ENCODE results near the gene LAMA3.
A peak's percentile ranks its signal among the peaks of the same experiment; 100 is the strongest.

The LAMA3 gene

DNA sequence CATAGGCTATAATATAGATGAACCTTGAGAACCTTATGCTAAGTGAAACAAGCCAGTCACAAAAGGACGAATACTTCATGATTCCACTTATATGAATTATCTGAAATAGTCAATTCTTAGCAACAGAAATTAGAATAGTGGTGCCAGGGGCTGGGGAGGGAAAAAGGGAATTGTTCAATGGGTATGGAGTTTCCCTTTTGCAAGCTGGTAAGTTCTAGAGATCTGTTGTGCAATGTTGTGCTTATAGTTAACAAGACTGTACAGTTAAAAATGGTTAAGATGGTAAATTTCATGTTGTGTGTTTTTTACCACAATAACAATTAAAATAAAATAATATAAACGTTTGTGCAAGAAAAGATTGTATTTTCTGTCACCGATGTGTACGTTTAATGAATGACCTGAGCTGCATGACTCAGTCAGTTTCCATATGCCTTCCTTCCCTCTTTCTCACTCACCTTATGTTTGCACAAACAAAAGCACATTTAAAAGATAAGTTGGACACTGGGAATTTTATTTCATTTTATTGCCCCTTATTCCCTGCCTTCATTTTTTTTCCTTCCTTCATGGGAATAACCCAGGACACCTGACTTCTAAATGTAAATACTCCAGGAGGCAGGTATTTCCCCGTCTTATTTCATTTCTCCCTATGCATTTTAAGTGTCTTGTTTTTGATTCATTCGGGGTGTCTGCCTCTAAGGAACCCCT lies 181.6 kb downstream of the LAMA3 start:
- peak overlapping the region; percentile 21 for H3K4me3 ChIP-seq (ENCODE audit: low read length, poor library complexity, severe bottlenecking)
- peak overlapping the region; percentile 64 for H3K4me2 ChIP-seq (ENCODE audit: low read depth, low read length, poor library complexity, severe bottlenecking)
- no peaks in the 10 kb centered on the region for H3K9me2 ChIP-seq (replicated peaks; ENCODE audit: low read depth, low read length)
- H3K4me1 ChIP-seq (ENCODE audit: insufficient read depth, low read length, poor library complexity, severe bottlenecking): peaks cover 30% of the 10 kb centered on the region
- no peaks in the 10 kb centered on the region for H3K27me3 ChIP-seq (ENCODE audit: insufficient read depth, low read length, poor library complexity, severe bottlenecking)
- H3F3A ChIP-seq (ENCODE audit: low read depth): no peaks in the 10 kb centered on the region
- no peaks in the 10 kb centered on the region for H3K9me3 ChIP-seq (ENCODE audit: insufficient read depth, low read depth, low read length)
- peak overlapping the region; percentile 33 for H3K9ac ChIP-seq (ENCODE audit: low read depth, low read length, poor library complexity, severe bottlenecking)
- TF ChIP-seq EZH2phosphoT487 (IDR thresholded peaks at IDR 0.05; ENCODE audit: borderline replicate concordance) (no peak), CTCF (conservative IDR thresholded peaks at IDR 0.05; ENCODE audit: low read length) (no peak)
- H2AFZ ChIP-seq (ENCODE audit: low read length): no peak overlapping the region
- no peaks in the 10 kb centered on the region for H3K36me3 ChIP-seq (ENCODE audit: insufficient read depth, low read length)
- H3K79me2 ChIP-seq (ENCODE audit: insufficient read depth, low read length): no peaks in the 10 kb centered on the region
- H4K20me1 ChIP-seq (ENCODE audit: insufficient read depth, low read length, poor library complexity, severe bottlenecking): no peaks in the 10 kb centered on the region

- Histone ChIP-seq H3K4me2 (ENCODE audit: low read depth, low read length, poor library complexity, severe bottlenecking) (peak overlapping the region; percentile 64), H4K20me1 (ENCODE audit: insufficient read depth, low read length, poor library complexity, severe bottlenecking) (no peaks in the 10 kb centered on the region), H3K9me2 (replicated peaks; ENCODE audit: low read depth, low read length) (no peaks in the 10 kb centered on the region), H3K27me3 (ENCODE audit: insufficient read depth, low read length, poor library complexity, severe bottlenecking) (no peaks in the 10 kb centered on the region), H3K9me3 (ENCODE audit: insufficient read depth, low read depth, low read length) (no peaks in the 10 kb centered on the region), H3K4me1 (ENCODE audit: insufficient read depth, low read length, poor library complexity, severe bottlenecking) (peaks cover 24% of the 10 kb centered on the region), H2AFZ (ENCODE audit: low read length) (no peak overlapping the region), H3K4me3 (ENCODE audit: low read length, poor library complexity, severe bottlenecking) (peak overlapping the region; percentile 21), H3K36me3 (ENCODE audit: insufficient read depth, low read length) (no peaks in the 10 kb centered on the region), H3K79me2 (ENCODE audit: insufficient read depth, low read length) (no peaks in the 10 kb centered on the region), H3K9ac (ENCODE audit: low read depth, low read length, poor library complexity, severe bottlenecking) (peak overlapping the region; percentile 33), H3F3A (ENCODE audit: low read depth) (no peaks in the 10 kb centered on the region)
- TF ChIP-seq CTCF (conservative IDR thresholded peaks at IDR 0.05; ENCODE audit: low read length) (no peak), EZH2phosphoT487 (IDR thresholded peaks at IDR 0.05; ENCODE audit: borderline replicate concordance) (no peak)
Observed at GRCh38 chr18:23871410-23871809, 182.2 kb downstream of the LAMA3 start.

- Histone ChIP-seq H3F3A (ENCODE audit: low read depth) (no peaks in the 10 kb centered on the region), H3K27me3 (ENCODE audit: insufficient read depth, low read length, poor library complexity, severe bottlenecking) (no peaks in the 10 kb centered on the region), H3K4me3 (ENCODE audit: low read length, poor library complexity, severe bottlenecking) (no peak overlapping the region), H3K9ac (ENCODE audit: low read depth, low read length, poor library complexity, severe bottlenecking) (no peak overlapping the region), H3K4me1 (ENCODE audit: insufficient read depth, low read length, poor library complexity, severe bottlenecking) (peaks cover 16% of the 10 kb centered on the region), H3K9me3 (ENCODE audit: insufficient read depth, low read depth, low read length) (no peaks in the 10 kb centered on the region), H3K36me3 (ENCODE audit: insufficient read depth, low read length) (no peaks in the 10 kb centered on the region), H3K9me2 (replicated peaks; ENCODE audit: low read depth, low read length) (no peaks in the 10 kb centered on the region), H4K20me1 (ENCODE audit: insufficient read depth, low read length, poor library complexity, severe bottlenecking) (no peaks in the 10 kb centered on the region), H2AFZ (ENCODE audit: low read length) (no peak overlapping the region), H3K4me2 (ENCODE audit: low read depth, low read length, poor library complexity, severe bottlenecking) (no peak overlapping the region), H3K79me2 (ENCODE audit: insufficient read depth, low read length) (no peaks in the 10 kb centered on the region)
- no peak for TF ChIP-seq CTCF (conservative IDR thresholded peaks at IDR 0.05; ENCODE audit: low read length)
- no peak for TF ChIP-seq EZH2phosphoT487 (IDR thresholded peaks at IDR 0.05; ENCODE audit: borderline replicate concordance)
Observed at GRCh38 chr18:23872701-23873550, 183.7 kb downstream of the LAMA3 start.

All from Loucy (cell line).